Measurements from ENCODE around the gene EHBP1. TPM values are rescaled to one million over a fixed set of nuclear protein-coding genes. Genes with fewer than 3 reads are reported as not detected.
"Not testable (repeated sequence)": the region's sequence is repeated elsewhere in the genome, so short reads cannot be mapped to it uniquely, and the experiment has no call there.

Gene EHBP1
- polyA plus RNA-seq, 6 donors from 2014 or later, result 1.4 to 18.3 (median 16.2) TPM

DNA sequence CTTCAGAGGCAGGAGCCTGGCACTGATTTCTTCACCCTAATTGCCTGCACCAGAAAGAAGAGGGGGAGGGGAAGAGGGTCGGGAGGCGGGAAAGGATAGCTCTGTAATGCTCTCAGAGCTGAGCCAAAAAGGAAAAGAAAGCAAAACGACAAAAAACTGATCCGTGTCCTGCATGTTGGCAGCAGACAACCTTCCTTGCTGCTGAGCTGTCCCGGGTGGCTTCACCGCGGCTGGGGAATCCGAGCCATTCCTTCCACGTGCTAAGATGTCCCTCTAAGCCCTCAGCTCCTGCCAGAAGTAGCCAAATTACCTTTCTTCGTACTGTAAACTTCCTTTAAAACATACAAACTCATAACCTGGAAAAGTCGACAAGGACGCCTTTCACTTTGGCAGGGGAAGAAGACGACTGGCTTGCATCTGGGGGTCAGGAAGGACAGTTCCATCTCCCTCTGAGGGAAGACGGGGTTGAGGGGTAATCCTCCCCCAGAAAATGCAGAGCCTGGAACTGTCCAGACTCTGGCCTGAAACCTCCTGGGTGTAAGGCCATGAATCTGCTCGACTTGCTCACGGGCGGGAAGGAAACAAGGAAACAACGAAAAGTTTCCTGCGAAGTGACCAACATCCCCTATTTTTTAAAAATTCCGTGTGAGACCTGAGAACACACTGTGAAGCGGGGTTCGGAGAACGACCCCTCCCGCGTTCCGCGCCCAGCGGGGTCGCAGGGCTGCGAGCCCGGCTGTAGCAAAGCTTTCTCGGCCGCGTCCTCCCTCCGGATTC, 352.8 kb downstream of the EHBP1 start:
- Mint-ChIP-seq H3K4me1 (peaks cover 52 to 60% (median 57%) of the 10 kb centered on the region in 3 donors), H3K27me3 (peaks cover 72 to 77% (median 75%) of the 10 kb centered on the region in 3 donors), H3K4me3 (peak overlapping the region; percentile 73 to 89 (median 86)), H3K9me3 (peaks cover 0 to 42% (median 17%) of the 10 kb centered on the region in 7 donors), H3K27ac (peak overlapping the region in 4 of 6 donors; percentile 6 to 88 (median 54)), H3K36me3 (peaks cover 15 to 21% of the 10 kb centered on the region in 2 donors)
- DNase-seq, result peak; percentile 17
- ATAC-seq (ENCODE audit: low read depth in 2 of 2), result no peak

DNA sequence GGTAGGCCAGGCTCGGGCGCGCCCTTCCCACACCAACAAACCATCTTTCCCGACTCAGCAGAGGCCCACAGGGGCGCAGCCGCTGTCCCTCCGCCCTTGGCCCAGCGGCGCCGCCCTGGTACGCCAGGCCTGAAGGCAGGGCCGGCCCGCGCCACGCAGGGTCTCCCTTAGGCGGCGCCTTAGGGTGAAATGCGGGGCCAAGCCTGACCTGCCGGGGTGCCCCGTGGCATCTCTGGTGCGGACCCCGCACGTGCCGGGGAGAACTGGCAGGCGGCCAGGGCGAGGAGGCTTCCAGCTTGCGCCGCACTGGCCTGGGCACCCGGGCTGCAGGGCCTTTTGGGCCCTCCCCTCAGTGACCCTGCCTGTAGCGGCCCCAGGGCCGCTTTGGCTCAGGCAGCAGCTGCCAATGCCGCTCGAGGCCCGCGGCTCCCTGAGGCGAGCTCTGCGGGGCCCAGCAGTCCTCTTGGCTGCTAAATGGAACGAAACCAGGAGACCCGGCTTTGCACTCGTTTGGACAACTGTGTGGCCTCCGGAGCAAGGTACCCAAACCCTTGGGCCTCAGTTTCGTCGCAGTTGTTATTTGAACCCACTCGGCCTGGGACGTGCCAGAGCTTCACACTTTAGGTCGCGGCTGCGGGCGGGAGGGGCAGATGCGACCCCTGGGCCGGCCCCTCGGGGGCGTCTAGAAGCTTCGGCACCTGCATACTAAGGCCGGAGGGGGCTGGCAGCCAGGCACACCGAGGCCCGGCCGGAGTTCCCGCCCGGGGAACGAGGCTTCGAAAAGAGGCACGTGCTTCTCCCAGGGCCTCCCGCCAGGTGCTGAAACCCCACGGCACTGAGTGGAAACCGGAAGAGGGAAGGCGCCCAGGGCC, 353.6 kb downstream of the EHBP1 start:
- DNase-seq (peak; percentile 24), ATAC-seq (ENCODE audit: low read depth in 2 of 2) (peak; percentile 20 to 22)
- peaks cover 15 to 21% of the 10 kb centered on the region in 2 donors for H3K36me3 Mint-ChIP-seq
- H3K4me1 Mint-ChIP-seq, result peaks cover 45 to 51% (median 49%) of the 10 kb centered on the region in 3 donors
- H3K9me3 Mint-ChIP-seq, result peaks cover 0 to 42% (median 17%) of the 10 kb centered on the region in 7 donors
- H3K27ac Mint-ChIP-seq, result peak overlapping the region in 2 of 6 donors; percentile 88
- peak overlapping the region in 7 of 8 donors; percentile 67 to 88 (median 85) for H3K4me3 Mint-ChIP-seq
- H3K27me3 Mint-ChIP-seq, result peaks cover 71 to 75% (median 75%) of the 10 kb centered on the region in 3 donors

DNA sequence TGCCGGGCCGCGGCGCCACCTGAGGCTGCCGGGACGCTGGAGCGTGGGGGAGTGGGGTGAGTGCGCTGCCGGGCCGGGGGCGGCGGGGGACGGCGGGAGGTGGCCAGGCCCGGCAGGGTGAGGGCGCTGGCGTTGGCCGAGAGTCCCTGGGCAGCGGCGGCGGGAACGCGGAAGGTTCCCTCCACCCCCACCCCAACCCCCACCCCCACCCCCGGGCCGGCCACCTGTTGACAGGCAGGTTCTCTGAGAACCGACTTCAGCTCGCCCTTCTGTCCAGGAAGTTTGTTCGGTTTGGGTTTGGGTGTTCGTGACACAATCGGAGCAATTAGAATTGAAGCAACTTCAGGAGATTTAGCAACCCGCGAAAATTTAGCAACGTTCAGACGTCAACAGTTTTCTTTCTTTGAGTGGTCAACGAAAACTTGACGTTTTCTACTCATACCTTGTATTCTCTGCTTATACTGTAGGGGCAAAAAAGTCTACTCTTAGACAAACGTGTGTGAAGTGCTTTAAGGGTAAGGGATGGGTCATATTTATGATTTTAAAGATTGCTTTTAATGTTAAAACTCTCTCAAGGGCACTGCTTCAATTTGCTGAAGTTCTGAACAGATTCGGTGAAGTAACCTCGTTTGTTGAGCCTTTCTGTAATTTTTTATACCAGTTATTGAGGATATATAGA, 354.4 kb downstream of the EHBP1 start:
- DNase-seq (peak; percentile 11), ATAC-seq (ENCODE audit: low read depth in 2 of 2) (peak in 1 of 2 donors; percentile 25)
- H3K36me3 Mint-ChIP-seq, result peaks cover 8 to 16% of the 10 kb centered on the region in 2 donors
- H3K4me3 Mint-ChIP-seq, result peak overlapping the region in 6 of 8 donors; percentile 35 to 88 (median 62)
- peaks cover 0 to 37% (median 11%) of the 10 kb centered on the region in 7 donors for H3K9me3 Mint-ChIP-seq
- H3K4me1 Mint-ChIP-seq, result peaks cover 37 to 44% (median 41%) of the 10 kb centered on the region in 3 donors
- H3K27ac Mint-ChIP-seq, result peak overlapping the region in 1 of 6 donors; percentile 89
- H3K27me3 Mint-ChIP-seq, result peaks cover 67 to 75% (median 73%) of the 10 kb centered on the region in 3 donors

DNA sequence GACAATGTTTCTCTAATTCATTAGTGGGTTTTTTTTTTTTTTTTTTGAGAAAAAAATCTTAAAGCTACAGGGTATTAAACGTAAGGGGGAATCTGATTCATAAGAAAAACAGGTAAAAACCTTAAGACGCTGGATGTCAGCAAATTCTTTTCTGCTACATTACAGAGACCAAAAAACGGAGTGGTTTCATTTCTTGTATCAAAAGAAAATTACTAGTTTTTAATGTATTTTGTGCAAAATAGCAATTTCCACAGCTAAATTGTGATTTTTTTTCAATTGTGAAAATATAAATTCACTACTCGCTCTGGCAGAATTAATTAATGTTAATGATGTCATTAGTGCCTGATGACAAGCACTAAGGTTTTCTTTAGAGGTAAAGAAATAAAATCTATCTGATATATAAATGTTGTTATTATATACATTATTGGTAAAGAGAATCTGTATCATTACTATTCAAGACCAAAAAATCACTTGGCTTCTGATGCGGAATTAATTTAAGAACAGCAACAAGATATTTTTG, 355.0 kb downstream of the EHBP1 start:
- ATAC-seq (ENCODE audit: low read depth in 2 of 2) (no peak), DNase-seq (no peak)
- peak overlapping the region in 3 of 8 donors; percentile 55 to 76 (median 66) for H3K4me3 Mint-ChIP-seq
- H3K4me1 Mint-ChIP-seq, result peaks cover 35 to 38% (median 35%) of the 10 kb centered on the region in 3 donors
- H3K9me3 Mint-ChIP-seq, result peaks cover 0 to 37% (median 10%) of the 10 kb centered on the region in 7 donors
- H3K27me3 Mint-ChIP-seq, result peaks cover 63 to 72% (median 69%) of the 10 kb centered on the region in 3 donors
- H3K27ac Mint-ChIP-seq, result peak overlapping the region in 1 of 6 donors; percentile 89
- peaks cover 7 to 13% of the 10 kb centered on the region in 2 donors for H3K36me3 Mint-ChIP-seq

DNA sequence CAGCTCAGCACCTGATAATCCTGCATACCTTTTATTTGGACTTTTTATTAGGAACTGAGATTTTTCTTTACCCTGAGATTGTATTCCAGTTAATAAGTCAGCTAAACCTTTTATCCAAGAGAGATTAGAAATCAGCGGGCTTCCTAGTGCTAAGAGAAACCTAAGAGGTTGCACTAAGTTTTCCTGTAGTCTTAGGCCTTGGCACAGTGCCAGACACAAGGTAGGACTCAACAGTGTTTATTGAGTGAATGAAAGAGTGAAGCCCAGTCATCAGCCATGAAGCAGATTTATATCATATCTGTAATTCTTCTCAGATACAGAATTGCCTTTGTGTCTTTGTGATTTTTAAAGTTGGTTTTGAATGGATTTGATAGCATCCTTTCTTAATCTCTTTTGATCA, 358.7 kb downstream of the EHBP1 start:
- Mint-ChIP-seq H3K36me3 (peaks cover 0 to 7% of the 10 kb centered on the region in 2 donors), H3K27me3 (peaks cover 51 to 58% (median 57%) of the 10 kb centered on the region in 3 donors), H3K4me1 (peaks cover 0 to 5% (median 4%) of the 10 kb centered on the region in 3 donors), H3K27ac (peak overlapping the region in 1 of 6 donors; percentile 4), H3K4me3 (no peak overlapping the region), H3K9me3 (peaks cover 0 to 16% (median 4%) of the 10 kb centered on the region in 7 donors)
- ATAC-seq (ENCODE audit: low read depth in 2 of 2), result no peak
- no peak for DNase-seq

- no peak overlapping the region for H3K27ac Mint-ChIP-seq
- peaks cover 48 to 59% (median 58%) of the 10 kb centered on the region in 3 donors for H3K27me3 Mint-ChIP-seq
- ATAC-seq (ENCODE audit: low read depth in 2 of 2) (no peak), DNase-seq (no peak)
- peaks cover 0 to 16% (median 4%) of the 10 kb centered on the region in 7 donors for H3K9me3 Mint-ChIP-seq
- no peak overlapping the region for H3K4me3 Mint-ChIP-seq
- peaks cover 0 to 5% (median 4%) of the 10 kb centered on the region in 3 donors for H3K4me1 Mint-ChIP-seq
- peaks cover 0 to 7% of the 10 kb centered on the region in 2 donors for H3K36me3 Mint-ChIP-seq
Measured at GRCh38 chr2:63064661-63065060, 359.1 kb downstream of the EHBP1 start.

GRCh38 chr2:63066265-63066664, 360.8 kb downstream of the EHBP1 start:
- peaks cover 0 to under 1% of the 10 kb centered on the region in 2 donors for H3K36me3 Mint-ChIP-seq
- no peak for DNase-seq
- peaks cover 0 to 7% (median 0%) of the 10 kb centered on the region in 7 donors for H3K9me3 Mint-ChIP-seq
- H3K27ac Mint-ChIP-seq, result no peak overlapping the region
- no peak overlapping the region for H3K4me3 Mint-ChIP-seq
- H3K4me1 Mint-ChIP-seq, result no peaks in the 10 kb centered on the region
- ATAC-seq (ENCODE audit: low read depth in 2 of 2), result no peak
- peaks cover 41 to 53% (median 49%) of the 10 kb centered on the region in 3 donors for H3K27me3 Mint-ChIP-seq

DNA sequence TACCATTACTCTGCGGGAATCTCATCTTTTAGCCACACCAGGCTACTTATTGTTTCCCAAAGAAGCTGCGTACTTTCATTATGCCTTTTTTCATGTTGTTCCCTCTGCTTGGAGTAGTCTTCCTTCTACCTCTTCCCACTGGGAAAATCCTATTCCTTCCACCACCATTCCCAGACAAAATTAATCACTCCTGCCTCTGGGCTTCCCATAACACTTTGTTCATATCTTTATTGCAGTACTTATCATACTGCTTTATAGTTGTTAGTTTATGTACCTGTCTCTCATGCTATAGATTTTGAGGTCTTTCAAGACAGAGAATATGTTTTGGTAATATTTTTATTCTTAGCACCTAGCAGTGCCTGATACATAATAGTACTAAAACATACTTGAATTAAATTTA, 361.3 kb downstream of the EHBP1 start:
- Mint-ChIP-seq H3K27me3 (peaks cover 41 to 48% (median 47%) of the 10 kb centered on the region in 3 donors), H3K4me1 (no peaks in the 10 kb centered on the region), H3K36me3 (no peaks in the 10 kb centered on the region), H3K9me3 (peaks cover 0 to 7% (median 0%) of the 10 kb centered on the region in 7 donors), H3K4me3 (no peak overlapping the region), H3K27ac (no peak overlapping the region)
- no peak for ATAC-seq (ENCODE audit: low read depth in 2 of 2)
- no peak for DNase-seq

DNA sequence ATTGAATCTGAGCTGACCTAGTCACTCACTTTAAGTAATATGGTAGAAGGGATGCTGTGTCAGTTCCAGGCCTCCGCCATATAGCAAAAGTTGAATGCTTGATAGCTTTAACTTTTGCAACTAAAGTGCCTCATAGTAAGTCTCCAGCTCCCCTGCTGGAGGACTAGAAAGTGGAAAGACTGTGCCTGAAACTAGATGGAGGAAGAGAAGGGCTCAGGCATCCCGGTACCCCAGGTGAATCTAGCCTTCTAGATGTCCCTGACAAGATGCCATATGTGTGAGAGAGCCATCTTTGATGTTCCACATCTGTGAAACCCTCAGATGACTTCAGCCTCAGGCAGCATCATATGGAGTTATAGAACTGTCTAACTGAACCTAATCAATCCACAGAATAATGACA, 366.2 kb downstream of the EHBP1 start:
- no peak for ATAC-seq (ENCODE audit: low read depth in 2 of 2)

GRCh38 chr2:63073994-63074393, 368.5 kb downstream of the EHBP1 start:
- peaks cover 25 to 39% (median 30%) of the 10 kb centered on the region in 3 donors for H3K27me3 Mint-ChIP-seq
- no peaks in the 10 kb centered on the region for H3K36me3 Mint-ChIP-seq
- no peak overlapping the region for H3K4me3 Mint-ChIP-seq
- no peak overlapping the region for H3K27ac Mint-ChIP-seq
- H3K9me3 Mint-ChIP-seq, result peaks cover 0 to 7% (median 1%) of the 10 kb centered on the region in 7 donors
- ATAC-seq (ENCODE audit: low read depth in 2 of 2) (no peak), DNase-seq (no peak)
- no peaks in the 10 kb centered on the region for H3K4me1 Mint-ChIP-seq

More for the DNA sequence above, 366.2 kb downstream of the EHBP1 start:
- no peak overlapping the region for H3K27ac Mint-ChIP-seq
- peaks cover 0 to 7% (median 1%) of the 10 kb centered on the region in 7 donors for H3K9me3 Mint-ChIP-seq
- no peaks in the 10 kb centered on the region for H3K36me3 Mint-ChIP-seq
- H3K4me3 Mint-ChIP-seq, result no peak overlapping the region
- H3K4me1 Mint-ChIP-seq, result no peaks in the 10 kb centered on the region
- H3K27me3 Mint-ChIP-seq, result peaks cover 19 to 30% (median 27%) of the 10 kb centered on the region in 3 donors
- DNase-seq, result no peak

GRCh38 chr2:63074399-63074798, 368.9 kb downstream of the EHBP1 start:
- not testable (repeated sequence) for H3K4me3 Mint-ChIP-seq; H3K9me3 Mint-ChIP-seq; ATAC-seq (ENCODE audit: low read depth in 2 of 2); H3K36me3 Mint-ChIP-seq; DNase-seq; H3K27ac Mint-ChIP-seq; H3K4me1 Mint-ChIP-seq
- H3K27me3 Mint-ChIP-seq, result peaks cover 21 to 39% (median 30%) of the 10 kb centered on the region in 3 donors

GRCh38 chr2:63078852-63079606, 373.5 kb downstream of the EHBP1 start:
- peaks cover 20 to 44% (median 40%) of the 10 kb centered on the region in 3 donors for H3K27me3 Mint-ChIP-seq
- H3K4me1 Mint-ChIP-seq, result no peaks in the 10 kb centered on the region
- peaks cover 0 to 2% (median 0%) of the 10 kb centered on the region in 7 donors for H3K9me3 Mint-ChIP-seq
- no peak overlapping the region for H3K27ac Mint-ChIP-seq
- ATAC-seq (ENCODE audit: low read depth in 2 of 2), result no peak
- DNase-seq, result no peak
- no peak overlapping the region for H3K4me3 Mint-ChIP-seq
- no peaks in the 10 kb centered on the region for H3K36me3 Mint-ChIP-seq

Measured in naive B cell (primary cell).